HepG2 (cell line): ENCODE data around the gene COASY. TPM values are rescaled to one million over a fixed set of nuclear protein-coding genes. Genes with fewer than 3 reads are reported as not detected.

ENCODE experiments used
- DZIP1 ChIP-seq: sonication (generic); formaldehyde crosslinking; IDR thresholded peaks from 2 replicates; pipeline ENCODE4 v1.5.0; 2020; ENCODE audit warnings: mild to moderate bottlenecking, missing genetic modification reagents
- HNRNPL ChIP-seq: fragments of 200-400 bp; formaldehyde crosslinking; IDR thresholded peaks from 2 replicates; pipeline ENCODE4 v1.6.1; 2017; ENCODE audit warnings: mild to moderate bottlenecking, low read depth, low read length
- HOXA3 ChIP-seq: sonication (generic); formaldehyde crosslinking; IDR thresholded peaks from 2 replicates; pipeline ENCODE4 v1.5.0; 2020; ENCODE audit warnings: missing genetic modification reagents
- HOXA7 ChIP-seq: sonication (generic); formaldehyde crosslinking; IDR thresholded peaks from 2 replicates; pipeline ENCODE4 v1.8.1; 2022; ENCODE audit warnings: mild to moderate bottlenecking, missing genetic modification reagents, moderate library complexity
- IRF2 ChIP-seq: IDR thresholded peaks from 2 replicates; pipeline ENCODE4 v1.6.1; 2018; ENCODE audit warnings: missing genetic modification reagents, missing compliant biosample characterization
- KDM5B ChIP-seq: sonication (generic); formaldehyde crosslinking; IDR thresholded peaks from 2 replicates; pipeline ENCODE4 v1.4.0; 2020; ENCODE audit warnings: missing genetic modification reagents, mild to moderate bottlenecking, borderline replicate concordance
- NR2F1 ChIP-seq, 2 experiments: fragments of 450-650 bp in 1 of 2; formaldehyde crosslinking in 1 of 2; IDR thresholded peaks; 2 replicates each; pipeline versions ENCODE4 v1.5.0 to v1.6.1; 2016 to 2020; ENCODE audit warnings: mild to moderate bottlenecking in 1 of 2, missing compliant biosample characterization in 1 of 2, missing genetic modification reagents in 1 of 2, moderate library complexity in 1 of 2
- PAX8 ChIP-seq: sonication (generic); formaldehyde crosslinking; IDR thresholded peaks from 2 replicates; pipeline ENCODE4 v1.8.0; 2022; ENCODE audit warnings: mild to moderate bottlenecking, missing genetic modification reagents, borderline replicate concordance
- RNF219 ChIP-seq: sonication (generic); formaldehyde crosslinking; IDR thresholded peaks from 2 replicates; pipeline ENCODE4 v1.5.0; 2020; ENCODE audit warnings: mild to moderate bottlenecking, missing genetic modification reagents
- SETDB1 ChIP-seq: sonication (generic); formaldehyde crosslinking; IDR thresholded peaks from 2 replicates; pipeline ENCODE4 v1.5.1; 2020; ENCODE audit warnings: missing genetic modification reagents, mild to moderate bottlenecking, borderline replicate concordance
- TCF12 ChIP-seq, 2 experiments: fragments of 450-650 bp in 1 of 2; sonication (generic) in 1 of 2; formaldehyde crosslinking in 1 of 2; IDR thresholded peaks; 2 replicates each; pipeline versions ENCODE4 v1.6.1 to v1.8.0; 2017 to 2022; ENCODE audit warnings: antibody characterized with exemption in 1 of 2, mild to moderate bottlenecking in 1 of 2, missing genetic modification reagents in 1 of 2, moderate library complexity in 1 of 2
- TMF1 ChIP-seq: sonication (generic); formaldehyde crosslinking; IDR thresholded peaks from 2 replicates; pipeline ENCODE4 v1.8.1; 2022; ENCODE audit warnings: low read depth, missing genetic modification reagents
- ZNF10 ChIP-seq: sonication (generic); formaldehyde crosslinking; IDR thresholded peaks from 2 replicates; pipeline ENCODE4 v1.4.0; 2020; ENCODE audit warnings: mild to moderate bottlenecking, low read depth, missing genetic modification reagents, borderline replicate concordance
- ZNF180 ChIP-seq: sonication (generic); formaldehyde crosslinking; IDR thresholded peaks from 2 replicates; pipeline ENCODE4 v1.4.0; 2020; ENCODE audit warnings: low read depth, missing genetic modification reagents, borderline replicate concordance
- ZNF207 ChIP-seq: fragments of 450-650 bp; IDR thresholded peaks from 2 replicates; pipeline ENCODE4 v1.6.1; 2016; ENCODE audit warnings: antibody characterized with exemption, borderline replicate concordance
- ZNF292 ChIP-seq: sonication (generic); formaldehyde crosslinking; IDR thresholded peaks from 2 replicates; pipeline ENCODE4 v1.8.1; 2022; ENCODE audit warnings: mild to moderate bottlenecking, low read depth, missing genetic modification reagents, borderline replicate concordance
- ZNF335 ChIP-seq: sonication (generic); formaldehyde crosslinking; IDR thresholded peaks from 2 replicates; pipeline ENCODE4 v1.4.0; 2020; ENCODE audit warnings: missing genetic modification reagents
- ZNF362 ChIP-seq: sonication (generic); formaldehyde crosslinking; IDR thresholded peaks from 2 replicates; pipeline ENCODE4 v1.4.0; 2020; ENCODE audit warnings: missing genetic modification reagents, mild to moderate bottlenecking, borderline replicate concordance
- ZNF589 ChIP-seq: sonication (generic); formaldehyde crosslinking; conservative IDR thresholded peaks from 2 replicates; pipeline ENCODE4 v1.8.0; 2022; ENCODE audit warnings: mild to moderate bottlenecking, moderate library complexity, missing genetic modification reagents
- ZNF709 ChIP-seq: sonication (generic); formaldehyde crosslinking; IDR thresholded peaks from 2 replicates; pipeline ENCODE4 v1.5.0; 2020; ENCODE audit warnings: mild to moderate bottlenecking, missing genetic modification reagents
- polyA plus RNA-seq, 8 experiments: library from polyadenylated mRNA; depleted of rRNA in 3 of 8; stranded (reverse) in 7 of 8; unstranded in 1 of 8; fragments of >200 nt; fragmentation: Illumina TruSeq in 4 of 8; extraction: Trizol in 4 of 8; gene quantifications; 2 replicates each; pipeline versions ENCODE4 v1.2.1 to v1.2.3, GENCODE V29; 2011 to 2016; ENCODE audit warnings: low read depth in 4 of 8, missing spikeins in 1 of 8, mixed read lengths in 1 of 8; ENCODE audit not compliant: insufficient read depth in 1 of 8
- total RNA-seq, 5 experiments: library from RNA; depleted of rRNA; stranded (reverse); fragments of >200 nt; fragmentation: Illumina TruSeq; extraction: Trizol; gene quantifications; 2 replicates each; pipeline ENCODE4 v1.2.3, GENCODE V29; 2016; ENCODE audit warnings: low read depth in 1 of 5
- TF ChIP-seq, protein P1 (sequence below): sonication (generic); formaldehyde crosslinking; IDR thresholded peaks from 2 replicates; pipeline ENCODE4 v1.4.0; 2020; ENCODE audit warnings: mild to moderate bottlenecking, low read depth, missing genetic modification reagents
- TF ChIP-seq, protein P2 (sequence below): sonication (generic); formaldehyde crosslinking; IDR thresholded peaks from 2 replicates; pipeline ENCODE4 v1.8.0; 2022; ENCODE audit warnings: missing genetic modification reagents, low read depth, mild to moderate bottlenecking, borderline replicate concordance

COASY gene
- total and polyA plus RNA-seq, 2 of the 13 experiments (the other 11 are each of a cell fraction or from before 2014, with no cell fraction given): 90.7 to 125 TPM

- no peak for TF ChIP-seq ZNF292 (CRISPR knock-in tag)
- no peak for TF ChIP-seq TCF12 (IDR thresholded peaks at IDR 0.05)
- TF ChIP-seq TCF12 (CRISPR knock-in tag; IDR thresholded peaks at IDR 0.05): no peak
- peak; percentile 51; the same call in 1 of the 2 replicates for TF ChIP-seq KDM5B (CRISPR knock-in tag)
- TF ChIP-seq, protein P1, sequence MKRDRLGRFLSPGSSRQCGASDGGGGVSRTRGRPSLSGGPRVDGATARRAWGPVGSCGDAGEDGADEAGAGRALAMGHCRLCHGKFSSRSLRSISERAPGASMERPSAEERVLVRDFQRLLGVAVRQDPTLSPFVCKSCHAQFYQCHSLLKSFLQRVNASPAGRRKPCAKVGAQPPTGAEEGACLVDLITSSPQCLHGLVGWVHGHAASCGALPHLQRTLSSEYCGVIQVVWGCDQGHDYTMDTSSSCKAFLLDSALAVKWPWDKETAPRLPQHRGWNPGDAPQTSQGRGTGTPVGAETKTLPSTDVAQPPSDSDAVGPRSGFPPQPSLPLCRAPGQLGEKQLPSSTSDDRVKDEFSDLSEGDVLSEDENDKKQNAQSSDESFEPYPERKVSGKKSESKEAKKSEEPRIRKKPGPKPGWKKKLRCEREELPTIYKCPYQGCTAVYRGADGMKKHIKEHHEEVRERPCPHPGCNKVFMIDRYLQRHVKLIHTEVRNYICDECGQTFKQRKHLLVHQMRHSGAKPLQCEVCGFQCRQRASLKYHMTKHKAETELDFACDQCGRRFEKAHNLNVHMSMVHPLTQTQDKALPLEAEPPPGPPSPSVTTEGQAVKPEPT (CRISPR knock-in tag): no peak; the same call in 1 of the 2 replicates
- peak; percentile 46; the same call in 1 of the 2 replicates for TF ChIP-seq ZNF335 (CRISPR knock-in tag)
- TF ChIP-seq RNF219 (CRISPR knock-in tag): no peak
- TF ChIP-seq ZNF709 (CRISPR knock-in tag): no peak
- TF ChIP-seq IRF2 (CRISPR knock-in tag): peak; percentile 71
- TF ChIP-seq, protein P2, sequence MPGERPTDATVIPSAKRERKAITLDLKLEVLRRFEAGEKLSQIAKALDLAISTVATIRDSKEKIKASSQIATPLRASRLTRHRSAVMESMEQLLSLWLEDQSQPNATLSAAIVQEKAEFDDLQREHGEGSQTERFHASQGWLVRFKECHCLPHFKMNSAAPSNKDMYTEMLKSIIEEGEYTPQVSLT (CRISPR knock-in tag): no peak
- no peak for TF ChIP-seq HNRNPL
- peak; percentile 67; the same call in 1 of the 2 replicates for TF ChIP-seq HOXA3 (CRISPR knock-in tag)
- TF ChIP-seq ZNF10 (CRISPR knock-in tag): no peak
- peak in 1 of 2 experiments; percentile 39; a peak in 1 of 4 replicates for TF ChIP-seq NR2F1 (CRISPR knock-in tag; IDR thresholded peaks at IDR 0.05)
- TF ChIP-seq TMF1 (CRISPR knock-in tag): no peak
- no peak; the same call in 1 of the 2 replicates for TF ChIP-seq ZNF589 (CRISPR knock-in tag)
- no peak for TF ChIP-seq ZNF207
- no peak for TF ChIP-seq DZIP1 (CRISPR knock-in tag)
- TF ChIP-seq ZNF180 (CRISPR knock-in tag): no peak
- TF ChIP-seq SETDB1 (CRISPR knock-in tag): no peak
- no peak for TF ChIP-seq ZNF362 (CRISPR knock-in tag)
- no peak for TF ChIP-seq PAX8
- TF ChIP-seq HOXA7 (CRISPR knock-in tag): no peak
These were observed 25.9 kb upstream of the COASY start, which contains the start of gene NAGLU (continued) for GRCh38 chr17:42536048-42536371.
